GM21360 (cell line): ENCODE results near the gene SNX30.
A peak's percentile ranks its signal among the peaks of the same experiment; 100 is the strongest.

Source experiments
- ATAC-seq: cut with Tn5 transposase; IDR thresholded peaks from one replicate; pipeline ENCODE4 v1.9.1; 2021; ENCODE audit warnings: mild to moderate bottlenecking, moderate library complexity; ENCODE audit not compliant: unreplicated experiment

Gene SNX30

GRCh38 chr9:112819635-112820496, 69.3 kb downstream of the SNX30 start:
- peak; percentile 84 for ATAC-seq

- no peak for ATAC-seq
Observed at GRCh38 chr9:112820881-112821280, 70.3 kb downstream of the SNX30 start.

GRCh38 chr9:112822618-112823017, 72.1 kb downstream of the SNX30 start:
- ATAC-seq = no peak

- no peak for ATAC-seq
Observed at GRCh38 chr9:112823257-112823656, 72.7 kb downstream of the SNX30 start.

- no peak for ATAC-seq
Observed at GRCh38 chr9:112831281-112831851, 80.8 kb downstream of the SNX30 start.

- ATAC-seq = no peak
Observed at GRCh38 chr9:112831969-112832368, 81.4 kb downstream of the SNX30 start.

GRCh38 chr9:112833081-112833480, 82.5 kb downstream of the SNX30 start:
- no peak for ATAC-seq

GRCh38 chr9:112836394-112836793, 85.8 kb downstream of the SNX30 start:
- no peak for ATAC-seq

GRCh38 chr9:112838342-112838741, 87.8 kb downstream of the SNX30 start:
- ATAC-seq = no peak

GRCh38 chr9:112839331-112839730, 88.8 kb downstream of the SNX30 start:
- ATAC-seq = no peak

GRCh38 chr9:112841261-112841660, 90.7 kb downstream of the SNX30 start:
- ATAC-seq = no peak

- ATAC-seq = no peak
Observed at GRCh38 chr9:112842555-112842954, 92.0 kb downstream of the SNX30 start.

- ATAC-seq = peak; percentile 60
Observed at GRCh38 chr9:112844771-112845542, 94.4 kb downstream of the SNX30 start.

- ATAC-seq = no peak
Observed at GRCh38 chr9:112846528-112847488, 96.2 kb downstream of the SNX30 start.

GRCh38 chr9:112848316-112849151, 98.0 kb downstream of the SNX30 start:
- no peak for ATAC-seq

- ATAC-seq = no peak
Observed at GRCh38 chr9:112849363-112849922, 98.9 kb downstream of the SNX30 start.

- no peak for ATAC-seq
Observed at GRCh38 chr9:112850840-112851239, 100.3 kb downstream of the SNX30 start.

- ATAC-seq = no peak
Observed at GRCh38 chr9:112852741-112853504, 102.4 kb downstream of the SNX30 start.
